ENCODE measurements around the gene FOXO6.
A peak's percentile ranks its signal among the peaks of the same experiment; 100 is the strongest.

FOXO6 gene

DNA sequence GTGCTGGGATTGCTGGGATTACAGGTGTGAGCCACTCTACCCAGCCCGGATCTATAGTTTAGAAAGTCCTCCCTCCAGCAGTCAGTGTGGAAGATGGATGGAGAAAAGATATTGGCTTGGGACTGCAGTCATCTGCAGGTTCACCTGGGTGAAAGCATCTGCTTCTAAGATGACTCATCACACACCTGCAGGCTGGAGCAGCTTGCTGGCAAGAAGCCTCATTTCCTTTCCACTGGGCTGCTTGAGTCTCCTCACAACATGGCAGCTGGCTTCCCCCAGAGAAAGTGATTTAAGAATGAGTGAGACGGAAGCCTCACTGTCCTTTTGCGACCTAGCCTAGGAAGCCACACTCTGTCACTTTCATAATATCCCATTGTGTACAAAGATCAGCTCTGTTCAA is 50.0 kb downstream of the FOXO6 start:
- DNase-seq = no peak

DNA sequence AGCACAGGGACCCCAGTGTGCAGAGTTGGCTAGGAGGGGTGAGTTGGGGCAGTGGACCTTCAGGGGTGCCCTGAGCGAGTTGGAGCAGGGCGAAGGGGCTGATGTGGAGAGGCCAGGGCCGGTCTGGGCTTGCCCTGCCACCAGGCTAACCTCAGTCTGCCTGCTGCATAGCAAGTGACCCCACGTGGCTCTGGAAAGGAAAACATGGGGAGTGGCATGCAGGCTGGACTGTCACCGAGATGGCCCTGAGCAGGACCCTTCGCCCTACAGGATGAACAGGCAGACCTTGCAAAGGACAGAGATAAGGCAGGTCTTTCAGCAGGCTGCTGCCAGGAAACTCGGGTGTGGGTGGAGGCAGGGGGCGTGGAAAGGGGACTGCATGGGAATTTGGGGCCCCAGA is 51.5 kb downstream of the FOXO6 start:
- no peak for DNase-seq

DNA sequence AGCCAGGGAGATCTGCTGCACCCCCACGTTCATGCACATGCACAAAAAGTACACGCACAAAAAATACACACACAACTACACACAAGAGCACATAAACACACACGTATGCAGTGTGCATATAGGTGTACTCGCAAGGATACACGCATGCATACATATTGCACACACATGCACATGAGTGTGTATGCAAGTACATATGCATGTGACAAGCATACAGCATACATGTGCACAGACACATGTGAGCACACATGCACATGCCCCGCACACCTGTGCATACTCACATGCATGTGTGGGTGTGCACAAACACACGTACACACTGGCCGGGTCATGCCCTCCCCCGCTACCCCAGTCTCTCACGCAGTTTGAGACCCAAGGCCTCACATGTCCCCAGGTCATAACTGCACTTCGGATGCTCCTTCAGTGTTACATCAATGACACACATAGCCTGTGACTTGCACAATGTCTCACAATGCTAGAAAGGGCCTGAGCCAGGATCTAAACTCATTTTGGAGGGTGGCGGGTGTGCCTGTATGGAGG is 52.6 kb downstream of the FOXO6 start:
- DNase-seq = no peak

DNA sequence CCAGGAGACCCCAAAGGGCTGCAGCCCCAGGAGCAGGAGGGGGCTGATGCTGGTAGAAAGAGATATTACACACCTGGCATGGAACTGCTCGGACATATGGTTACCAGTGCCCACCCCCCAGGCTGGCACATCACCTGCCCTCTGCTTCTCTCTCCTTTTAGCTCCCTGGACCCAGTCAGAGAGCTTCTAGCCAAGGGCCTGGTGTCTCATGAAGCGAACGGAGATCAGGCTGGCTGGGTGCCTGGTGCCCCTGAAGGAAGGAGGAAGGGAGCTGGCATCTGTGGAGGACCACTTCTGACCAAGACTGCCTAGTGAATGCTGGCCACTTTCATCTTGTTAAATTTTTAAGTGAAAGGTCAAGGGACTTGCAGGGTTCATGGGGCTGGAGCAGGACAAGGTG is 53.1 kb downstream of the FOXO6 start:
- DNase-seq = no peak

DNA sequence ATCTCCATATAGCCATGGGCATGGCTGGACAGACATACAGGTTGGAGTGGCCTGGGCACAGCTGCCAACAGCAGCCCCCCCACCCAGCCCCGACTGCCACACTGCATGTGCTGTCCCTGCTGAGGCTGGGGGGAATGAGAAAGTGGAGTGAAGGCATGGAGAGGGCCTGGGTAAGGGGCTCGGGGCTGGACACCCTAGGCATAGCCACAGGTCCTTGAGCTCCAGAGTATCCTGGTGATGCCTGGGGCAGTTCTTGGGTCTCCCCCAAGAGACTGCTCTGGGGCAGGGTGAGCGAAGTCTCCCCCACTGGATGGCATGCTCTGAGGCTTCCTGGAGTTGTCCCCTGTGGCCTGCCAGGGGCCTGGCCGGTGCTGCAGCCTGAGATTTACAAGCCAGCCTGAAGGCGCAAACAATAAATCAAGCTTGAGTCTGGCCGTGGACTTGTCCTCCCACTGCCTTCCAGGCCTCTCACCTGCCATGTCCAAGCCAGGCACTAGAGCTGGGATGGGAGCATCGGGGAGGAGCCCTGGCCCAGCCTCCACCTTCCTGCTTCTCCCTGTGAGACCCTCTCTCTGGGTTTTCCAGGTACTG is 53.6 kb downstream of the FOXO6 start:
- DNase-seq = no peak

DNA sequence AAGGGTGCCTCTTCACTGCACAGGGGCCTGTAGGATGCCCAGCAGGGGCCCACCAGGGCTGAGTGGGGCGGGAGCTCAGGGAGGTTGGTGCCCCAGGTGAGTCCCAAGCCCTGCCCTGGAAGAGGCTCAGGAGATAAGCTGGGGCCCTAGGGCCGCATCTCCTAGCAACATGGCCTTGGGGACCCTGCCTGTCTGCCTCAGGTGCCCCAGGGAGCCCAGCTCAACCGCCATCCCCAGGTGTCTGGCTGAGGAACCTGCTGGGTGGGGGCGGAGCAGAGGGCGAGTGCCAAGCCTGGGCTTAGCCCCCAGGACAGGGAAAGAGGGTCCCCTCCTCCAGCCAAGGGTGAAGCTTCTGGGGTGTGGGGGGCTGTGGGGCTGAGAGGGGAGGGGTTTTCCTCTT is 54.8 kb downstream of the FOXO6 start:
- no peak for DNase-seq

DNA sequence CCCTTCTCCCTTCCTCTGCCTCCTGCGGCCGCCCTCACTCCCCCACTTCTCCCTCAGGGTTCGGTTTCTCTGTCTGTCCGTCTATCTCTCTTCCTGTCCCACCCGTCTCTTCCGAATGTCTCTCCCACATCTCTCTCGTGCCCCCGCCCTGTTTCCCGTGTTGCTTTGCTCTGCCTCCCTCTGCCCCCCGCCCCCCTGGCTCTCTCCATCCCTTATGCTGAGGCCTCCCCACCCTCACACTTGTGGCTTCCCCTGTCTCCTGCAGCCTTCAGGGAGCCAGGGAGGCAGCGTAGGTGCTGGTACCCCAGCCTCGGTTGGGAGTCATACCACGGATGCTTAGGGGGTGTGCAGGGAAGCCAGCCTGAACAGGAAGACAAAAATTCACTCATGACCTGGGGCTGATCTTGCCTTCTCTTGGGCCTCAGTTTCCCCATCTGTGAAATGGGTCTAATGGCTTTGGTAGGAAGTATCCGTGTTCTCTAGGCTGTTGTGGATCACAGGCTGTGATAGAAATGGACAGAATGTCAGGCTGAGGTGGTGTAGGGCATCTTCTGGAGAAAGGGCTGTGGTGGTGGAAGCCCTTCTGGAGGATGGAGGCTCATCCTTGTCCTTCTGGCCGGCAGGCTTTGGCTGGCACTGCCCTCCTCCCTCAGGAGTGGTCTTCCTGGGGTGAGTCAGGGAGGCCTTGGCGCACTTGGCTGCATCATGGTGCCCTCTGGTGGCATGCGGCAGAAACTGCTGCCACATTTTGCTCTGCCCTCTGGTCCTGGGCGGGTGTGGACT is 55.5 kb downstream of the FOXO6 start:
- peak; percentile 70 for DNase-seq

DNA sequence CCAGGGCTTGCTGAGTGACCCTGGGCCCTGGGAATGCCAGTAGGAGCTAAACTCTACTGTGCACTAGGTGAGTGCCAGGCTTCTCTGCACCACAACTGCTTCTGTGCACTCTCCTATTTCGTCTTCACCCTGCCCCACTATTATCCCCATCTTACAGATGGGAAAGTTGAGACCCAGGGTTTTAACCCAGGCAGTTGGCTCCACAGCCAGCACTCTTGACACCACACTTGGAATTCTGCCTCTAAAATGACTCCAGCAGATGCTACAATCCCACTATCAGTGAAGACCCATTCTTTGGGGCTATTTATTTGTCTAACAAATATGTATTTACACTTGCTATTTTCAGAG is 56.1 kb downstream of the FOXO6 start:
- DNase-seq = no peak

DNA sequence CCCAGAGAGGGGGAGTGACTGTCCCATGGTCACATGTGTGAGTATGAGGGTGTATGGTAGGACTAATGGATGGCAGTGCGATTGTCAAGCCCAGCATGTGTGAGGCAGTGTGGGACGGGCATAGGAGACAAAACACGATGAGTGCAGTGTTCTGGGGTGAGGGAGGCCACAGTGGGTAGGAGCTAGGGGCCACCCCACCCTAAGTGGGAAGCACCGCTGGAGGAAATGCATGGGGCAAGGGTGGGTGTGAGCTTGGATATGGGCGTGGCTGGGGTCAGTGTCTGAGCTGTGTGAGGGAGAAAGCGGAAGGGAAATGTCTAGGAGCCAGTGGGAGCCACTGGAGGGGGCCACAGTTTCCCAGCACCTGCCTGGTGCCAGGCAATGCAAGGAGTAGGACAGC is 56.5 kb downstream of the FOXO6 start:
- DNase-seq = no peak

DNA sequence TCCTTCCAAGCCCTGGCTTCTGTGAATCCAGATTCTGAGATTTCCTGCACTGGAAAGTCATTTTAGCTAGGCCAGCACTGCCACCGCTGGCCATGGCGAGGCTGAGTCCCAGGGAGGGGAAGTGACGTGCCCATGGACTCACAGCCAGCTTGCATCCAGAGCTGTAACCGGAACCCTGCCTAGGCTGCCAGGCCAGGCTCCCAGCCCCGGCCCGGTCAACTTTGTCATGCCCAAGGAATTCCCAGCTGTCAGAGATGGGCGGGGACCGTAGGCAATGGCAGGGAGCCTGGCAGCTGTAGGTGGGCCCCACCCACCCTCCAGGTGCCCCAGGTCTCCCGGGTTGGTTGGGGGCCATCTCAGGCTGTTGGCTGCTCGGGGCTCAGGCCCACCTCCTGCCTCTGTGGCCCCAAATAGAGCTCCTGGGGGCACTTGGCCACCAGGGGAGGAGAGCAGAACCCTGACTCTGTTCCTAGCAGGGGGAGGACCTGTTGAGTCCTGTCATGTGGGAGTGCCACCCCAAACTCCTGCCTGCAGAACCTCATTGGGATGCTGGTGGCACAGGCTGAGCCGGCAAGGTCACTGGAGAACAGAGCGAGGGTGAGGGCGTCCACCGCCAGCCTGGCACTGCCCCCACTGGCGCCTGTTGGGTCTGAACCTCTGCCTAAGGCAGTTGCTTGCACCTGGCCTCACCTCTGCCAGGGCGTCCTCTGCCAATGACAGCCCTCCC is 57.8 kb downstream of the FOXO6 start:
- no peak for DNase-seq

DNA sequence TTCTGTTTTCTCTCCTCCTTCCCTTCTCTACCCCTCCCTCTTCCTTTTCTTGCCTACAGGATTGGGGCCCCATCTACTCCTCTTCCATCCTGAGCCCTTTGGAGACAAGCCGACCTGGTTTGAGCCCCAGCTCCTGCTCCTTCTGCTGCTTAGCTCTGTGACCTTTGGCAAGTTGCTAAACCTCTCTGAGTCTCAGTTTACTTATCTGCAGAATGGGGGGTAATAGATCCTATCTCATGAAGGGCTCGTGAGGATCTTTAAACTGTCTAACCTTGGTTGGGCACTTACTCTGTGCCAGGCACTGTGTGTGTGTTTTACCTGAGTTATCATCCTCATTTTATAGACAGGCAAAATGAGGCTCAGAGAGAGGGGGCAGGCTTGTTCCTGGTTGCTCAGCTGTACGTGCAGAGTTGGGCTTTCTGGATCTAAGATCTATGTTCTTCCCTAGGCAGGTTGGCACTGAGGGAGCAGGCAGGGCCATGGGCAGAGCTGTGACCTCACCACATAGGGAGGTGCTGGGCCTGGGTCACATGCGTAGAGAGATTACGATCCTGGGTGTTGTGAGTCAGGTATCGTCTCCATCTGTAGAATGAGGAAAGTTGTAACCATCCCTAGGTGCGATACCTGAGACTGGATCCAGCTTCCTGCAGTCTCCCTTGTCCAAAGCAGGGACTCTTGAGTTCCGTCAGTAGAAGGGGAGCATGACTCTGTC is 58.5 kb downstream of the FOXO6 start:
- DNase-seq = no peak

DNA sequence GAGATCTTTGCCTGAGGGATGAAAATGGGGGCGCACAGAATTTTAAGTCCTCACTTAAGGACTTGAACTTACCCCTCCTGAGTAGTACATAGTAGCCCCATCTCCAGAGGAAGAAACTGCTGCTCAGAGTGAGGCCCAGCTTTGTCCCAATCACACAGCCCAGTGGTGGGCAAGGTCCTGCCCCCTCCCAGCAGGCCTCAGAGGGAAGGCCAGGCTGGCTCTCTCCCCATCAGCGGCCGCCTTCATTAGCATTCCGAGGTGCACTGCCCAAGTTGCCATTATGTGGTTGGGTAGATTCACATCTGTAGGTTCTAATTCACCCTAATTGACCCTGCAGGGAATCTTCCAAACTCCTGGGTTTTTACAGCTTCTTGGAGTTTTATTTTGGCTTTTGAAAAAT is 59.1 kb downstream of the FOXO6 start:
- no peak for DNase-seq

DNA sequence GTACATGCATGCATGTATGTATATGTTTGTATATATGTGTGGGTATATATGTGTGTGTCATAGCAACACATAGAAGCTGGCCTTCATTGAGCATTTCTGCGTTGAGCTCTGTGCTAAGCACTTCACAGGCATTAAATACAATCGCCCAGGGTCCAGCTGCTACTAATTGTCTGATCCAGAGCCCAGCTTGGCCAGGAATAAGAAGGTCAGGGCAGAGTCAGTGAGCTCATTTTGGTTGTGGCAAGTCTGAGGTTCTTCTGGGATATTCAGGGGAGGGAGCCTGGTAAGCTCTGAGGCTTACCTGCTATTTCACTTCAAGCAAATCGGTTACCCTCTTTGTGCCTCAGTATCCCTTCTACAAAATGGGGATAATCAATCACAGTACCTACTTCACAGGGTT is 59.6 kb downstream of the FOXO6 start:
- no peak for DNase-seq

DNA sequence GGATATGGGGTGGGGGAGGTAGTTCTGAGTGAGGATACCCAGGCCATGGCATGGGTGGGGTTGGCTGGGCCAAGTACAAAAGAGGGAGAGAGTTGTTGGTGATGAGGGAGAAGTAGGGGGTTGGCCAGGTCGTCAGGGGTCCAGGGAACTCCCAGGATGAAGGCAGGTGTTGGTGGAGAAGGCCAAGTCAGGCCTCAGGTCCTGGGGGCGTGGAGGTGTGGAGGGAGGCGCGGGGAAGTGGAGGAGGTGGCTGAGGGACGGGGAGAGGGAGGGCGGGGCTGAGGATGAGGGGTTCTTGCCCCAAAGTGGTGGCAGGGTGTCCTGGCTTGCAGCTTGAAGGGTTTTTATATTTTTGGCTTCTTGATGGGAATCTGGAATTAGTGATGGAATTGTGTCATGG is 61.1 kb downstream of the FOXO6 start:
- DNase-seq = no peak

DNA sequence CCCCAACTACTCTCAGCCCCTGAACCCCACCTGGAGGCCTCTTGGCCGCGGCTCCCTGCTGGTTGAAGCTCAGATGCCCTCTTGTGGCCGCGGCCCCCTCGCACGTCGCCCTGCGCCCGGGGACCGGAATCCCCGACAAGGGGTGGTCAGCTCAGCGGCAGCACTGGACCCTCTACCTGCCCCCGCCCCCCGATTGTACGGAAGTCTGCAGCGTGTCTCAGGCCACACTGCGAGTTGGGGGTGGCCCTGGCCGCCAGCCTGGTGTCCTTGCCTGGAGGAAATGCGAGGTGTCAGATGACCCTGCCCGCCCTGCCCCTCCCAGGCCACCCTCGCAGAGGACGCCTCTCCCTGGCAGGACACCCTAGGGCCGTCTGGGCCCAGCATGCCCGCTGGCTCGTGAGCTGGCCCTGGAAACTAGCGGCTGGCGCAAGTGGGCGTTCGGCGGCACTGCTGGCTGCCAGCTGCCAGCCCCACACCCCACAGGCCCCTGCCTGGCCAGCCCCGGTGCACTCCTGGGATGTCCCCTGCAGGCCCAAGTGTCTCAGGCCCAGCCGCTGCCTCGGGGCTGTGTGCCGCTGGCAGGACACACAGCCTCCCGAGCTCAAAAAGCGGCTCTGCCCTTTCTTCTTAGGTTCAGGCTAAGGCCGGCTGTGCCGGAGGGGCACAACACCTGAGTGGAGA is 62.4 kb downstream of the FOXO6 start:
- DNase-seq = no peak

DNA sequence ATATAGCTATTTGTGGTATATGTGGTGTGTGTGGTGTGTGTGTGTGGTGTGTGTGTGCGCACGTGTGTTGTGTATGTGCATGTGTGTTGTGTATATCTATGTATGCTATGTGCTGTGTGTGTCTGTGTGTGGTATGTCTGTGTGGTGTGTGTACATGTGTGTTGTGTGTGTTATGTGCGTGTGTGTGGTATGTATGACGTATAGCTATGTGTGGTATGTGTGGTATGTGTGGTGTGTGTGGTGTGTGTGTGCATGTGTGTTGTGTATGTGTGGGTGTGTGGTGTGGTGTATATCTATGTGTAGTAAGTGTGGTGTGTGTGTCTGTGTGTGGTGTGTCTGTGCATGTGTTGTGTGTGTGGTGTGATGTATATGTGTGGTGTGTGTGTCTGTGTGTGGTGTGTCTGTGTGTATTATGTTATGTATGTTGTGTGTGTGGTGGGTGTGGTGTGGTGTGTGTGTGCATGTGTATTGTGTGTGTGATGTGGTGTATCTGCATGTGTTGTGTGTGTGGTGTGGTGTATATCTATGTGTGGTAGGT is 63.4 kb downstream of the FOXO6 start:
- DNase-seq = no peak

DNA sequence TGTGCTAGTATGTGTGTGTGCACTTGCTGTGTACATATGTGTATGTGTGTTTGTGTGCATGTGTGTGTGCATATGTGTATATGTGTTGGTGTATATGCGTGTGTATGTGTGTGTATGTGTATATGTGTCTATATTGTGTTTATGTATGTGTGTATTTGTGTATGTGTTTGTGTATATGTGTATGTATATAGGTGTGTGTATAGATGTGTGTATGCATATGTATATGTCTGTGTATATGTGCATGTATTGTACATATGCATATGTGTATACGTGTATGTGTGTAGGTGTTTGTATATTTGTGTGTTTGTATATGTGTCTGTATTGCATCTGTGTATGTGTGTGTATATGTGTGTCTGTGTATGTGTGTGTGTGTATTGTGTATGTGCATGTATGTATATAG is 64.1 kb downstream of the FOXO6 start:
- no peak for DNase-seq

DNA sequence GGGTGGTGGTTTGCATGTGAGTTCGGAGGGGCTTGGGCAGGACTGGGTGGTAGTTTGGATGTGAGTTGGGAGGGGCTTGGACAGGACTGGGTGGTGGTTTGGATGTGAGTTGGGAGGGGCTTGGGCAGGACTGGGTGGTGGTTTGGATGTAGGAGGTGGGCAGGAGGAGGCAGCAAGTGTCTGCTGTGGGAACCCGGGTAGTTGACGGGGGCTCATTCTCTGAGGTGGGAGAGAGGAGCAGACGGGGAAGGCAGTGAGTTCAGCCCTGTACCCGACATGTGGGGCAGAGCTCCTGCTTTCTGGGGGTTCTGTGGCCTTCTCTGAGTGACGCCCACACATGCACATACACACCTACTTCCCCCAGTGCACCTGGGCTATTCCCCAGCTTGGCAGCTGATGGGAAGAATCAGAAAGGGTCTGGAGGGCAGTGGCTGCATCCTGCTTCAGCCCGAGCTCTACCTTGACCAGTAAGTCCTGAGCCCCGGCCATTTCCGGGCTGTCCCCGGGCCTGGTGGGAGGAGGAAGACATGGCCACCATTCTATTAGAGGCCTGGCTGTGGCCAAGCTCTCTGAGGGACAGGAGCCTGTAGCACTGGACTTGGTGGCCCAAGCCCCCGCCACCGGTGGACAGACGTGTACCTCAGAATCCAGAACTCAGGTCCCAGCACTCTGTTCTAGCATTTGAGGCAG is 65.1 kb downstream of the FOXO6 start:
- no peak for DNase-seq

DNA sequence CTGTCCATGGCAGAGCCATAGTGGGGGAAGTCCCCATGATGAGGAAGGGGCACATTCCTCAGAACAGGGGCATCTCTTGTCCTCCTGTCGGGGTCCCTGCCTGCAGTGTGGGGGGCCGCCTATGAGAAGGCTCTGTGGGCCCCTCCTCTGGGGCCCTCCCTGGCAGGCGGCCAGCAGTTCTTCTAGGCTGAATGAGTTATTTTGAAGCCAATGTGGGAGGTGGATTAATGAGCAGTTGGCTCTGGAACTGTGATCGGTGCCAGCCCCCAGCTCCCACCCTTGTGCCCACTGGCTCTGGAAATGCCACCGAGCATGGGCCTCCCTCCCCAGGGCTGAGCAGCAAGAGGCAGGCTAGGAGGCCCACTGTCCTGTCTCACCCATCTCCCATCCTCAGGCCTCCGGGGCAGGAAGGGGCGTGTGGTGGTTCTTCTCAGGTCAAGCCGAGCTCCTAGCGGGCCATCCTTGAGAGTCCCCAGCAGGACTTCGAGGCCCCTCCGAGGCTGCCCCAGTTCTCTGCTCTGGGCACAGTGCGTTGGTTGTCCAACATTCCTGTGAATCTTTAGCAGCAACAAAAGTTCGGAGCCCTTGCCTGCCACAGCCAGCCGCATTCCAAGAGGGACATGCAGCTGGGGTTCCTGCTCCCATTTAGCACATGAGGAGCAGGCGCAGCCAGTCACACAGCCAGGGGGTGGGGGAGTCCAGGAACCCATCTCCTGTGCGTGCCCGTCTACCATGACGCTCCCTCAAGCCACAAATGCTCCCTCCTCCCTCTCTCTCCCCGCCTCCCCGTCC is 66.1 kb downstream of the FOXO6 start:
- DNase-seq = no peak

DNA sequence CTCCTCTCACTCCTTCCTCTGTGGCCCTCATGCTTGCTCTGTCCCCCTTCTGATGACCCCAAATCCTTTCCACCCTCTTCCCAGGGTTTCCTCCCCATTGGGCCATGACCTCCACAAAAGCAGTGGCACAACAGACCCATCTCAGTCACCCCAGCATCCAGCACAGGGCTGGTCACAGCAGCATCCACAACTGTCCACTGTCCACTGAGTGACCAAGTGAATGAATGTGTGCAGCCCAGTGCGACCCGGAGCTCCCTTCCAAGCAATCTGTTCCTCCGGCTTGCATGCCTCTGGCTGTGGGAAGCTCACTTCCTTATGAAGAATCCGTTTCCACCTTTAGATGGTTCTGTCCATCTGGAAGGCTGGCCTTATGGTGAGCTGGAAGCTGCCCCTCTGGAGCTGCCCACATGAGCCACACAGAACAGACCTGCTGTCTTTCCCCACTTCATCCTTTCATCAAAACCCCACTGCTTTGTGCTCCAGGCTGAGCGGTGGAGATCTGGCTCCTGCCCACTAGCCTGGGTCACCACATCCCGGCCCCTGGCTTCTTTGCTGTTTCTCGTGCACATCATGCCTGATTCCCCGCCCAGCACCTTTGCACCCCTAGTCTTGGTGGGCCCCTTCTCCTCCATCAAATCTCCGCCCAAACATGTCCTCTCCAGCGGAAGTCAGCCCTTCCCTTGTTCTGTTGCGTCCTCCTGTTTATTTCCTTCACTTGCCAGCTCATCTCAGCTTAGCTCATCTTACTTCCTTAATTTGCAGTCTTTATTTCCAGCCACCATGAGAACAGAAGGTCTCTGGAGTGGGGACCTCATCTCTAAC is 66.9 kb downstream of the FOXO6 start:
- no peak for DNase-seq

Data from NCI-H1092 (cell line).